WI38 (cell line): ENCODE measurements around the gene EGR1.

ENCODE experiments used
- H3K4me3 ChIP-seq: 2 replicates; pipeline ENCODE4 v1.5.1; 2011; ENCODE audit warnings: low read depth, mild to moderate bottlenecking, control low read depth, low read length
- TF ChIP-seq, protein P1 (sequence below): IDR thresholded peaks from 2 replicates; pipeline ENCODE4 v1.5.1; 2012; ENCODE audit warnings: low read depth, mild to moderate bottlenecking, control low read depth, low read length

Gene EGR1

DNA sequence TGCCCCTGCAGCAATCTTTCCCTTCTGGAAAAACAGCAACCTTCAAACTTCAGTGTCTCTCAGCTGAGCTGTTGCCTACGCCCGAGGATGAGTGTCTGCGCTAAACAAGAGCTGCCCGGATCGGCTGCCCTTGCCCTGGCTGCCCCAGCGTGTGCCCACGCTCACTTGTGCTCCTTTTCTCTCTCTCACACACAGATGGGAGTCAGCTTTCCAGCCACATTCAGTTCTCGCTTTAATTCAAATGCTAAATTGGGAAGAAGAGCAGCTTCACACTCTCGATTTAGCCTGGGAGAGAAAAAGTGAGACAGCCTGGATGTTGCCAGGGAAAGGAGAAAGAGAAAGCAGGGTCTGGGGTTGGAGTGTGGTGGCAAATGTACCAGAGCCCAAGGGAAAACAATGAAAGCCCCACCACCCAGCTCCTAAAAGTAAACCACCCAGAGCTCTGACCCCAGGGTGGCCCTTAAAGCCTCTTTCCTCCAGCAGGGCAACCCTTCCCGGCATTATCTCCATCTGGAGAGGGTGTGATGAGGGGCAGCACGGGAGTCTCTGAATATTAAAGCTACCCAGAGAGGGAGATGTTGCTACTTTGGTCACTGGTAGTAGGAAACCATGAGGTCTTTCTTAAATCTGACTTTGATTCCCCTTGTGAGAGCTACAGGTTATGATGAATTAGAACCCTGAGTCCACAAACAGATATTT, 9.9 kb upstream of the EGR1 start:
- TF ChIP-seq, protein P1, sequence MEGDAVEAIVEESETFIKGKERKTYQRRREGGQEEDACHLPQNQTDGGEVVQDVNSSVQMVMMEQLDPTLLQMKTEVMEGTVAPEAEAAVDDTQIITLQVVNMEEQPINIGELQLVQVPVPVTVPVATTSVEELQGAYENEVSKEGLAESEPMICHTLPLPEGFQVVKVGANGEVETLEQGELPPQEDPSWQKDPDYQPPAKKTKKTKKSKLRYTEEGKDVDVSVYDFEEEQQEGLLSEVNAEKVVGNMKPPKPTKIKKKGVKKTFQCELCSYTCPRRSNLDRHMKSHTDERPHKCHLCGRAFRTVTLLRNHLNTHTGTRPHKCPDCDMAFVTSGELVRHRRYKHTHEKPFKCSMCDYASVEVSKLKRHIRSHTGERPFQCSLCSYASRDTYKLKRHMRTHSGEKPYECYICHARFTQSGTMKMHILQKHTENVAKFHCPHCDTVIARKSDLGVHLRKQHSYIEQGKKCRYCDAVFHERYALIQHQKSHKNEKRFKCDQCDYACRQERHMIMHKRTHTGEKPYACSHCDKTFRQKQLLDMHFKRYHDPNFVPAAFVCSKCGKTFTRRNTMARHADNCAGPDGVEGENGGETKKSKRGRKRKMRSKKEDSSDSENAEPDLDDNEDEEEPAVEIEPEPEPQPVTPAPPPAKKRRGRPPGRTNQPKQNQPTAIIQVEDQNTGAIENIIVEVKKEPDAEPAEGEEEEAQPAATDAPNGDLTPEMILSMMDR: no peak
- H3K4me3 ChIP-seq: no peak overlapping the region

DNA sequence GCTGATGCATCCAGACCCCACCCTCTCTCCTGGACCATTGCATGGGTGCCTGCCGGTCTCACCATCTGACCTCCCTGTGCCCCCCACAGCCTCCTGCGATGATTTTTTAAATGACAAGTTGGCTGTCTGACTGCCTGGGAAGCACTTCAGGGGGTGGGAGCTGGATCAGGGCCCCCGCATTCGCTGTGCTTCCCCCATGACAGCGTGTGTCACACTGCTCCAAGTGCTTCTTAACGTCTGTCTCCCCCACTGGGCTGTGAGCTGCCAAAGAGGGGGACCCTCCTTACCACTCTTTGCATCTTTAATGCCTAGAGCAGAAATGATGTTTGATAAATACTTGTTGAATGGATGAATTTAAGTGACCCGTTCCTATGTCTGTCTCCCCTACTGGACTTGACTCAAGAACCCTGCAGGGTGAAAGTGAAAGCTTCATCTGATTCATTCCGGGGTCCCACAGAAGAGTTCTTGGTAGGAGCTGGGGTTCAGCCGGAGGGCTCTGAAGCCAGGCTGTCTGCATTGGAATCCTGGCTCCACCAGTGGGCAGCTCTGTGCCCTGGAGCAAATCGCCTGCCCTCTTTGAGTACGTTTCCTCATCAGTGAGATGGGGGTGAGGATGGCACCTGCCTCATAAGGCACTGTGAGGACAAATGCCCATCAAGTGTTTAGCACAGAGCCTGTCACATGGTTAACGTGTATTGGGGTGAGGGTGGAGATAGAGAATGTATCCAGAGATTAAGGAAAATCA, 7.6 kb upstream of the EGR1 start:
- TF ChIP-seq, protein P1: no peak
- no peak overlapping the region for H3K4me3 ChIP-seq

DNA sequence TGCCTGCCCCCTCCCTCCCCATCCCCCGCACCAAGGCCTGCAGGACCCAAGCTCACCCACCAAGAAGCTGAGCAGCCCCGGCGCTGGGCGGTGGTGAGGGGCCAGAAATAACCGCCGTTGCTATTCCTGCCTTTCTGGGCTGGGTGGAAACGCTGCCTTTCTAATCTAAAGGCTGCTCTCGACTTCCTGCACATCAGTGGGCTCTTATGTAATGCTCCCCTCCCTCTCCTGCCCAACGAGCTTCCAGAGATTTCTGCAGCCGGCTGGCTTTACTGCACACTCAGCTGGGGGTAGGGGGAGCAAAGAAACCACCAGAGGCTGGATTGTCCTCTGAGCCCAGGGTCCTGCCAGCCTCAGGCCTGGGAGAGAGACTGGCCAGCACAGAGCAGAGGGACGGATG, 6.9 kb upstream of the EGR1 start:
- no peak overlapping the region for H3K4me3 ChIP-seq
- TF ChIP-seq, protein P1: no peak

DNA sequence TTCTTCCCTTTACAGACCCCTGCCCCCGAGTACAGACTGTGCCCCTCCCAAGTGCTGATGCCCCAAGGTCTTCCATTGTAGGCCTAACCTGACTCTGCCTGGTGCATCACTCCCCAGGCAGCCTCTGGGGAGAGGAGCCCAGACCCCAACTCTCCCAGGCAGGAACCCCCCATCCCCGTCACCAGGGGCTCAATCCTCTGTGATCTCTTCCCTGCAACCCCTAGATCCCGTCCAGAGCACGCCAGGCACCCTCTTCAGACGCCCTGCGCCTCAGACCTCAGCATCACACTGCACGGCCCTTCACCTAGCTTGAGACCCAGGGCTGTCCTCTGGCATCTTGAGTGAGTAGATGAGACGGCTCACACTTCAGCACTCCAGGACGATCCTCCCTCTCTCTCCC, 6.4 kb upstream of the EGR1 start:
- H3K4me3 ChIP-seq: no peak overlapping the region
- TF ChIP-seq, protein P1: no peak

DNA sequence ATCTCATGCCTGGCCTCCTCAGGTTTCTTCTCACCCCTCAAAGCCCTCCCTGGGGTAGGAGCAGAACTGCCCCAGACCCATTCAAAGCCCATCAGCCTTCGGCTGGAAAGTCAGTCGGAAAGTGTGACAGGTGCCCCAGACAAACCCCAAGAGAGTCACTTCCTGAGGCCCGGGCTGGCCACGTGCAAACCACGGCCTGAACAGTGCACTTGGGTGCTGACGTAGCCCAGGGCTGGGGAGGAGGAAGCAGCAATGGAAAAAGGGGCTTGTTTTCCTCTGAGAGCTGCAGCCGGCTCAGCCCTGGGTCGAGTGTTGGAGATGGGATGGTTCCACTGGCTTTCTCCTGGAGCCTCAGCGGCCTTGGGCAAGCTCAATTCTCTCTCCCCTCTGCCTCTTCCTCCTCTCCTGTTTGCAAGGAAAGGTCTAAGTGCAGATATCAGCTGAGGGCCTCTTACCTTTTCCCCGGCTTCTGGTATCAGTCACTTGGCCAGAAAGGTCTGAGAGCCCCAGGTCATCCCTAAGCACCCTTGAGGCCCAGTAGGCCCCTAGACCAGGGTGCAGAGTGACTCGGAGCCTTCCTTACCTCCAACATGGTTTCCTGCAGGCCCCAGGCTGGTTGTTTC, 5.9 kb upstream of the EGR1 start:
- TF ChIP-seq, protein P1: no peak
- no peak overlapping the region for H3K4me3 ChIP-seq

DNA sequence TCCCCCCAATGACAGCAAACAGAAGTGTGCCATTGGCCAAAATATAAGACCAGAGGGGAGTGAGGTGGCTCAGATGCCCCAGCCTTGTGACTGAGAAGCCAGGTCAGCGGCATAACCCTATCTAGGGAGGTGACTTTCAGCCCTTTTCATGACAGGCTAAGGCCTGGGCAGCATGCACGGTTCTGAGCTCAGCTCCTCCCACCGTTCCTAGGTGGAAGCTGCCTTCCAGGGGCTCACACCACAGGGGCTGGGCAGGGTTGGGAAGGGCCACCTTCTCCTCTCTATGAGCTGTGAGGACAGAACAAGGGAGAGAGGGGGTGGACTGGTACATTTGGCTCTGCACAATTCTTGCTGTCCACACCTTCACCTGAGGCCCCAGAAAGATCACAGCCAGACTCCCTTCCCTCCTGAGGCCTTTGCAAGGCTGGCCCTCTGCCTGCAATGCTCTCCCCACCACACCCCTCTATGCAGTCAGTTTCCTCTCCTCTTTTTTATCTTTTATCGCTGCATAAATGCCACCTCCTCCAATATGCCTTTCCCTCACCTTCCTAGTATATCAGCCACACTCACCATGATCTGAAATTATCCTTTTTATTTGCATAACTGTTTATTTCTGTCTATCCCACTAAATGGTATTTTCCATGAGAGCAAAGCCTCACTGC, 5.1 kb upstream of the EGR1 start:
- TF ChIP-seq, protein P1: no peak
- no peak overlapping the region for H3K4me3 ChIP-seq
